Umbilical cord (tissue), 2 donors: ENCODE measurements around the gene CCDC149. TPM values are rescaled to one million over a fixed set of nuclear protein-coding genes. Genes with fewer than 3 reads are reported as not detected.
"Not testable (repeated sequence)": the region's sequence is repeated elsewhere in the genome, so short reads cannot be mapped to it uniquely, and the experiment has no call there.

ENCODE experiments used
- DNase-seq: peaks from one replicate; pipeline ENCODE4 v3.0.0-alpha.2; 2015; ENCODE audit warnings: low spot score
- total RNA-seq: library from RNA; depleted of rRNA; stranded (reverse); fragments of >200 nt; gene quantifications from one replicate; pipeline ENCODE4 v1.2.3, GENCODE V29; 2014; ENCODE audit warnings: low replicate concordance; ENCODE audit not compliant: insufficient read depth

CCDC149 gene
- total RNA-seq, 1 donor from 2014 or later, result 17.8 TPM

DNA sequence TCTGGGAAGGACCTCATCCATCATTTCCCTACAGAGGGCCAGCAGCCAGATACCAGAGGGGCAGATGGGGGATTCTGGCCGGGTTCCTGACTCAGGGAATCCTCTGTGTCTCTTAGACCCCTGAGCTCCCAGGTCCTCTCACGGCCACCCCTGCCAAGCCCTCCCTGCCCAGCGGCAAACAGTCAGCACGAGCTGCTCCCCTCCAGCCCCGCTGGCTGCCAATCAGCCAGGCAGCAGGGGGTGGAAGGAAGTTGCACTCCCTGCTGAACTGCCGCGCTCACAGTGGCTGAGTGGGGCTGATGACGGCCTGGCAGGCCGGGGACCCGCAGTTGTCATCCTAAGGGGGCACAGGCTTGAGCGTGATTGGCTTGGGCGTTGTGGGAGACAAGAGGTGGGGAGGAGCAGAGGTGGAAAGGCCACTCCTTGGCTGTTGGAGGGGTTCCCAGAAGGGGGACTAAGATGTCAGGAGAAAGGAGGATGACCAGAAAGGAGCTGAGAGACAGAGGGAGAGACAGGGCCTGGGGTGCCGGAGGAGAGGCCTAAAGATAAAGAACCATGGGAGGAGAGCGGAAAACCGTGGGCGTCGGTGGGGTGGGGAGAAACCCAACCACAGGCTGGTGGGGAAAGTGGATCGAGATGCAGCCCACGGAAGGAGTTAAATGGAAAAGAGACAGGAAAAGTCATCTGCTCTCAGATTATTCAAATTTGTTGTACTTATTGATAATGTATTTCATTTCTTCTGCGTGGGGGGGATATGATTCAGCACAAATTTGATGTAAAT is 4.4 kb upstream of the CCDC149 start:
- DNase-seq, result no peak

DNA sequence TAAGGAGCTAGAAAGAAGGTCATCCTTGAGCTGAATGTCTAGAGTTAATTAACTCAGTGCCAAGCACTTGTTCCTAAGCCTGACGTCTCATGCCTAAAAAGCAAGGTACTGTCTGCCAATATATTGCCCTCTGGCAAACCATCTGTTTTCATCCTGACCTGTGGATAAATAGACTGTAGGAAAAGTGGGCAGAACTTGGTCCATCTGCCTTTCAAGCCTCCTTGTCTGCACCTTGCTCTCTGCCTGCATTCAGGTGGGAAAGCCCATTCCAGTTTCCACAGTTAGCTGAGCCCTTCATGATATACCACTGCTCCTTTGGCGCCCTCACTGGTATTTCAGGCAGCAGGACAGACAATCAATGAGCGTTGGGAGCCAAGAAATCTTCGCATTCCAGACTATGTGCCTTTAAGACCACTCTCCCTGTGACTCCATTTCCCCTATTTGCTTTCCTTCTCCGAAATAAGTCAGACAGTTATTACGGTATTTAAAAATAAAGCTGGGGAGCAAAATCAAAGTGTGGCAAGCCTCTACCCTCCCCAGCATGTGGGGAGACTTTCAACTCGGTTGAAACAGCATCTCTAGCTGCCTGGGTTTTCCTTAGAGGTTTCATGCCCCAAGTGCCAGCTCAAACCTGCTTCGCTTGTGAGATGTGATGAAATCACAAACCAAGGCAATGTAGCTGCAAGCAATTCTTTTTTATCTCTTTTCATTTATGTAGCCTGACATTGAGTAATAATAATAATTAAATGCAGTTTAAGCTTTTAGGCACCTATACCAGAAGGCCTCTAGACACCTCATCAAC is 2.5 kb upstream of the CCDC149 start:
- no peak for DNase-seq

DNA sequence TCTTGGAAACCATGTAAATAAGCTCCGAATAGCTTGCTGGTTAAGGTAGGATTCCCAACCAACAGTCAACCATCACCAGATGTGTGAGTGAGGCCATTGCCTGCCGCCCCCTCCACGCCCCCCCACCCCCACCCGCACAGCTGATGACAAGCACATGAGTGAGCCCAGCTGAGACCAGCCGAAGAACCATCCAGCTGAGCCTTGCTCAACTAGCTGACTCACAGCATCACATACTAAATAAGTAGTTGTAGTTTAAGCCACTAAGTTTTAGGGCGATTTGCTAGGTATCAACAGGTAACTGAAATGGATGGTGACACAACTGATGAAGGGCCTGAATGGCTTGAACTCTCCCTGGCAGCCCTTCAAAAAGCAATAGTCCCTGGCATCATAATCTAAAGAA is 1.6 kb upstream of the CCDC149 start:
- no peak for DNase-seq

DNA sequence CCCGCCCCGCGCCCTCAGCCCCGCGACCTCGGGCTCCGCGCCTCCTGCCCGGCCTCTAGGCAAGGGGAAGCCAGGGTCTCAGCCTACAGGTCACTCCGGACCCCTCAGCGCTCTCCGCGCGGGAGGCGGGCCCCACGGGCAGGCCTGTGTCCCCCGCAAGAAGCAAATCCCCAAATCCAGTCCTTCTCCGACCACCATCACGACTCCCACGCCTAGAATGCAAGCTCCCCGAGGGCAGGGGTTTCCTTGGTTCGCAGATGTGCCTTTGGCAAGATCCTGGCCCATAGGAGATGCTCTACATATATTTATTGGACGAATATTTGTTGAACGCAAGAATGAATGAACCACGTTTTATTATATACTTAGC is 260 bp upstream of the CCDC149 start:
- DNase-seq, result no peak

DNA sequence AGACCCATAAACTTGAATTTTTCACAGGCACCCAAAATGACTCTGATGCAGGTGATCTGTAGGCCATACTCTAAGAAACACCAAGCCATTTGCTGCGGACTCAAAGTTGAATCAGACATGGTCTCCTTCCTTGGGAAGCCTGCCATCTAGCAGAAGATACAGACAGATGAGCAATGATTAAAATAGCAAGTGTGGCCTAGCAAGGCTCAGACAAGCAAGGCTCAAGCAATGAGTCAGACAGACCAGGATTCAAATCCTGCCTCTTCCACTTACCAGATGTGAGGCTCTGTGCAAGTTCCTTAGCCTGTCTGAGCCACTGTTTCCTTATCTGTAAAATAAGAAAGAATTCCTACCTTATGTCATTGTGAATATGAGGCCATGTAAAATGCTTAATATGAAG is 2.3 kb downstream of the CCDC149 start:
- DNase-seq, result no peak

DNA sequence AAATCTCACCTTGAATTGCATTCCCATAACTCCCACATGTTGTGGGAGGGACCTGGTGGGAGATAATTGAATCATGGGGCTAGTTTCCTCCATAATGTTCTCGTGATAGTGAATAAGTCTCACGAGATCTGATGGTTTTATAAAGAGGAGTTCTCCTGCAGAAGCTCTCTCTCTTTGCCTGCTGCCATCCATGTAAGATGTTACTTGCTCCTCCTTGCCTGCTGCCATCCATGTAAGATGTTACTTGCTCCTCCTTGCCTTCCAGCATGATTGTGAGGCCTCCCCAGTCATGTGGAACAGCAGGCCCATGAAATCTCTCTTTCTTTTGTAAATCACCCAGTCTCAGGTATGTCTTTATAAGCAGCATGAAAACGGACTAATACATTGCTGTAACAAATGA is 3.2 kb downstream of the CCDC149 start:
- not testable (repeated sequence) for DNase-seq

DNA sequence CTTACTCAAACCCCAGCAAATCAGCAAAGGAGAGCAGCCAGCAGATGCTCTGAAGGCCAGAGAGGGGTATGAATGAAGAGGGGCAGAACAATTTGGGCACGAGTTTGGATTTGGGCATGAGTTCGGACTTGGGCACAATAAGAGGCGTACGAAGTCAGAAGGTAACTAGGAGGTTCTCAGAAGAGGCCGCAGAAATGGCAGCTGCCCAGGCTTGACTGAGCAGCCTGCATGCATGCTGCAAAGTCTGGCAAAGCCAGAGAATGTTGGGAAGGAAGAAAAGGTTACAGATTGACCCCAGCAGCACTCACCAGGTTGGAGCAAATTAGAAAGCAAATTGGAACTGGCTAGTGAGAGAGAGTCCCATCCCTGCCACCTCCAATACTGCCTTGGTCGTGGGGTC is 15.2 kb downstream of the CCDC149 start:
- DNase-seq, result no peak

DNA sequence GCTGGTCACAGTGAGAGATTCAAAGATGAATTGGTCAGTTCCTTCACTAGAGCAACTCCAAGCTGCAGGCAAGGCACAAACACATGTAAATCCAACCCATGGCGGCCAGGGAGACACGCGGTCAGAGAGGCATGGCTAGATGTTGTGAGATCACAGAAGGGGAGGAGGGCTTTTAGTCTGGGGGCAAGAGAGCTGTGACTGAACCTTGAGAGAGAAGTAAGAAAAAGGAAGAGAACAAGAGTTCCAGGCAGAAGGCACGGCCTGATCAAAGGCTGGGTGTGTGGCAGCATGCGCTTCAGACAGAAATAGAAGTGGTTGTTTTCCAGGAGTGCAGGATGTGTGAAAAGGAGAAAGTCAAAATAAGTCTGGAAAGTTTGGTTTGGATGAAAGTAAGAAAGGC is 15.9 kb downstream of the CCDC149 start:
- DNase-seq, result no peak

DNA sequence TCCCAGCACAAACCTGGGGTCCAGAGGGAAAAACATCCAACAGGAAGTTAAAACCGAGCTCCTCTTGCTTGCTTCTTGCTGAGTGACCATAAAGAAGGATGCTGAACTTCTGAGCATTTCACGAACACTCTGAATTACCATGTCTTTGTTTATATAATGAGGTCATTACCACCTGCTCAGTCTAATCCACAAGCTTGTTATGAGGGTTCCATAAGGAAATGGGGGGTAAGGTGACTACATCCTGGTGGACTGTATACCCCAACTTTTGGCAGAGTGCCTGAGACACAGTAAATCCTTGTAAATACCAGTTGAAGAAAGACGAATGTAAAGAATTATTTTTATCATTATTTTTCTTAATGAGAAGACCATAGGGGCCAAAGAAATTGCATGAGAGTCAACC is 16.8 kb downstream of the CCDC149 start:
- DNase-seq, result no peak

DNA sequence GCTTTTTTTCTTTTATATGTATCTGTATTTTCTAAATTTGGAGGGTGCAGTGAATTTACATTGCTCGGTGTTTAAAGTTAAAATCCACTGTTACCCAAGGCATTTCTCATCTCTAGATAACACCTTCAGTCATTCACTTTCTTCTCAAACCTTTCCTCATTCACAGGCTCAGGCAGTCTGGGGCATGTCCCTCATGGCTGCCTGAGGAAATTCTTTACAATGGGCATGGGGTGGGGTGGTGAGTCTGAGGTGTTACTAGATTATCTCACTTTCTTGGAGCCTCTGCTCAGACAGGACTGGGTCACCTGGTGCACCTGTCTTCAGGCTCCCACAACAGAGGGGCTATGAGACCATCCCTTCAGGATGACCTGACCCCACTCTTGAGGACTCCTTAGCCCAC is 17.4 kb downstream of the CCDC149 start:
- DNase-seq, result no peak

DNA sequence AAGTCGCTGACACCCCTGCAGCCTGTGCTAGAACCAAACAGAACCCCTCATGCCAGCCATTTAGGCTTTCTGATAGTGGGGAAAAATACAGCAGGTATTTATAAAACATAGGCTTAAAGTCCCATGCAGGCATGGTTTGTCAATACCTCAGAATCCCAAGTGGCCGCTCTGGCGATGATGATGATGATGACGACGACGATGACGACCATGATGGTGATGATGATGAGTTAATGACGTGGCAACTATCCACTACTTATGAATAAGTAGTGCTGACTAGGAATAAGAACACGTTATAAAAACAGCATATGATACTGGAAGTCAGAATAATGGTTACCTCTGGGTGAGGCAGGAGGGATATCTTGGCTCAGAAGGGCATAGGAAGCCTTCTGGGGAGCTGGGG is 18.0 kb downstream of the CCDC149 start:
- no peak for DNase-seq

DNA sequence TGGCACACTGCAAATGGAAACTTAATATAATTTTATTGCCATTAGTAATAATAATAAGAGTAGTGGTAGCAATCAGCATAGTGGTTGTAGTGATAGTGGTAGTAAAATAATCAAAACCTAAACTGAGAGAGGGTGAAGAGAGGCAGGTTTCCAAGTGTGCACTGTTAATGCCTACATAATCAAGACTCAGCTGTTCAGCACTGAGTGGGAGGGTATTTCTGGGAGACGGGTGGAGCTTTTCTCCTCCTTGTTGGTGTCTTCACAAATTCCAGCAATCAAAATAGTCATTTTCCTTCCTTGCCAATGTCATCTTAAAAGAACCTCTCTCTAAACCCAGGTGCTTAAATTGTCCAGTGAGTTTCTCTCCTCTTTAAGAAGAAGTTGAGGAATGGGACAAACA is 18.6 kb downstream of the CCDC149 start:
- no peak for DNase-seq

DNA sequence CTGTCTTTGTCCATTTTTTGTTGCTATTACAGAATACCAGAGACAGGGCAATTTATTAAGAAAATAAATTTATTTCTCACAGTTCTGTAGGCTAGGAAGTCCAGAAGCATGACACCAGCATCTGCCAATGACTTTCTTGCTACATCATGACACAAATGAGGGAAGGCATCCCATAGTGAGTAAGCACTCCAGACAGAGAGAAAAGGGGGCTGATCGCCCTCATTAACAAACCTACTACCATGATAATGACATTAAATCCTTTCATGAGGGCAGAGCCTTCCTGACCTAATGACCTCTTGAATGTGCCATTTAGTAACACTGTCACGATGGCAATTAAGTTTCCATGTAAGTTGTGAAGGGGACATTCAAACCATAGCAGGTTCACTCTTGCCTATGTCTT is 20.1 kb downstream of the CCDC149 start:
- DNase-seq, result no peak

DNA sequence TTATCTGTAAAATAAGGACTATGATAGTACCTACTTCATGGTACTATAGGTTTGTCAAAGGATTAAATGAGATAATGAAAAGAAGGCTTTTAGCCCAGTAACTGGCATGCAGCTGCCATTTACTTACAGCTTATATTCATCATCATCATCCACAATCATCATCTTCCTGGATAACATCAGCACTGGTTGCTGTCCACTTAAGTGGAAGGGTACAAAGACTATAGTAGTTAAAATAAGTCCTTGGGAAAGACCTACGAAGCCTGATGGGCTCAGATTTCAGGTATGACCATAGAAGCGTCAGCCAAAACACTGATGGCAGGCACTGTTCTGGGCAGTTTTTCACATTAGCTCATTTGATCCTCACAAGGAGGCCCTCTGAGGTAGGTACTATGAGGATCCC is 20.6 kb downstream of the CCDC149 start:
- DNase-seq, result no peak

DNA sequence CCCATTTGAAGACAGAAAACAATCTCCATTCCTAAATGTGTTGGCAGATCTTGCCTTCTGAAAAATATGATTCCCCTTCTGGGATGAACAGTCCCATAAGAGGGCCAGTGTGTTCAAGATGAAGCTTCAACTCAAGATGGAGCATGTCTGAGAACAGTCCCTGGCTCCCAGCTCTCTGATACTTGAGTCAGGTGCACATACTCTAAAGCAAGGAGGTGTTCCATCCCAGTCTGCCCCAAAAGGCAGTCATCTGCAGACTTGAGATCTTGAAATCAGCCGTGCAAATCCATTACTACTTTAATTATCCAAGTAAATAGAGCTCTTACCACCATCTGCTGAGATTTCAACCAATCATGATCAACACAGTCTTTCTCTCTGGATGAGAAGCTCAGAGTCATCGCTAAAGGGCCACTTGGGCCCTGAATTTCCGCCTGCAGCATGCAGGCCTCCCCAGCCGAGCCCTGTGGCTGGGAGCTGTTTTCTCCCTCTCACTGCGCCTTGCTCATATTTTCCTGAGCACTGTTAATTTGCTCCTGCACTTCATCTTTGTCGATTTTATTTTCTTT is 22.2 kb downstream of the CCDC149 start:
- DNase-seq, result no peak

DNA sequence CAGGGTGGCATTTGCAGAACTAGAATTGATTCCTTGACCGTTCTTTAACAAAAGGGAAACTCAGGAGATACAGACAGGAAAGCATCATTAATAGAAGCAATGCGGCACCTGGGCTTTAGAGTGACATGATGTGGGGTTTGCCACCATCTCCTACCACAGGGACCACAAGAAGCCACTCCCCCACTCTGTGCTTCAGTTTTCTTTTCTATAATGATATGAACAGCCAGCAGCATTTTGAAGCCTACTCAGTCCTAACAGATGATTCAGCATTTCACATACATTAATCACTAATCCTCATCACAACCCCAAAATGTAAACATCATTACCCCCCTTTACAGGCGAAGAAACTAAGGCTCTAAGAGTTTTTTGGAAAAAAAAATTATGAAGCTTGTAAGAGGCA is 22.9 kb downstream of the CCDC149 start:
- no peak for DNase-seq

DNA sequence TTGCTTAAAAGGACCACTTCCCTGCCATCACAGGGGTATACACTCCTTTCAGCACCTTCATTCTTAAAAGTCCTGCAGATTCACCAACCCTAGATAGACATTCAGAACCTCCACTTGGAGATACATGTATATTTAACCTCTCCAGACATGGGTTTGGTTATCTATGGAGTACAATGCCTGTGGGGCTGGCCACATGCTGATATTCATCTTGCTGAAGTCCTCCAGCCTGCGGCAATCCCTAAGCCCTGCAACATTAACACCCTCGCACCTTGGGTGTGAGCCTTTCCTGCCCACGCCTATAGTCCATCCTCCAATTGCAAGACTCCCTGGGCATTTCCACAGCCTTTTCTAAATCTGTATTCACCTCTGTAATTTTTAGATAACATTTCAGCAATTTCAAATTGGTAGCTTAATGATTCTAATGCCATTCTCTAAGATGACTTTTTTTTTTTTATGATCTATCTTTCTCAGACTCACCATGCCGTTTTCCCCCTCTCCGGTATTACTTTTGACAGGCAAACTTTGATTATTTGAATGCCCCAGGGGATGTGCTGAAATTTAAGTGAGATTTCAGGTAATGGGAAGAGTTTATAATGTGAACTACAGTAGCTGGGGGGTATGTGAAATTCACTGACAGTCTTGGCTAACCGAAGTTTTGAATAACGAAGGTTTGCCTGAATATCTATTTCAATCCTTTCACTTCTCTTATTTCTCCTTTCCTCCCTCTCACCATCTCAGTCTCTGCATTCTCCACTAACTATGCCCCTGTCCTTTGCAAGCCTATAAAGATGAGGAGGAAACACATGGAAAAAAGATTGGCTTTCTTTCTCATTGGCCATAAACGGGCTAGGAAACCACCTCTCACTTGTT is 24.1 kb downstream of the CCDC149 start:
- DNase-seq, result no peak

DNA sequence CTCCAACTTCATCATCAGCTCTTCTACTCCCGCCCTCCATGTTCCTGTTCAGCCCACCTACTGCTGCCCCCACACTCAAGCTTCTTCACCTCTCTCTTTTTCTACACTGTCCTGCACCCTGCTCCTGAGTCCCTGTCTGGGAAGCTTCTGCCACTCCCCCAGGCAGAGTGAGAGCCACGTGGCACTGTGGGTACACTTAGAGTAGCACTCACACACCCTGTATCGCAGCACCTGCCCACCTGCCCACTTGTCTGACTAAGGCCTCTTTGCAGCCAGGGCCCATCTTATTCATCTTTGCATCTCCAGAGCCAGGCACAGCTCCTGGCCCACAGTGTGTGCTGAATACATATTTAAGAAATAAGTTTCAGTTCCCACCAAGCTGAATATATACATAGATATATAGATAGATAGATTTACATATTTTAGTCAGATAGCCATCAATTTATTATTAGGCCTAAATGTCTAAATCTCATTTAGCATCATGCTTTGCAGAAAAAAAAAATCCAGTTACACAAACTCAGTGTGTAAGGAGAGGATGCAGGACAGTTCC is 24.9 kb downstream of the CCDC149 start:
- DNase-seq, result no peak

DNA sequence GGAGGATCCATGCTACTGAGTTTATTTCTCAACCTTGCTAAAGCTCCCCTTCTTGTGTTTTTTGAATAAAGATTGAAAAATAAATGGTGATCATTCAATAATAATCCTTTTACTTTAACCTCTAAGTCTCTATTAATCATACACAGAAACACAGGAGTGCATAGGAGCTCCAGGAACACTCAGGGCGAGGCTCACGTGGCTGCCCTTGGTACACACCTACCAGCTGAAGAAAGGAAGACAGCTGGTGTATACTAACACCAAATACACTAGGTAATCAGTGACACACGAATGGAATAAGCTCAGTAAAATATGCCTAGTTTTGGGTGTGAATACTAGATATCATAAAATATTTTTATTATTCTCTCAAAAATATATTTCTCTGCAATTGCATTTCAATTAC is 26.2 kb downstream of the CCDC149 start:
- no peak for DNase-seq

DNA sequence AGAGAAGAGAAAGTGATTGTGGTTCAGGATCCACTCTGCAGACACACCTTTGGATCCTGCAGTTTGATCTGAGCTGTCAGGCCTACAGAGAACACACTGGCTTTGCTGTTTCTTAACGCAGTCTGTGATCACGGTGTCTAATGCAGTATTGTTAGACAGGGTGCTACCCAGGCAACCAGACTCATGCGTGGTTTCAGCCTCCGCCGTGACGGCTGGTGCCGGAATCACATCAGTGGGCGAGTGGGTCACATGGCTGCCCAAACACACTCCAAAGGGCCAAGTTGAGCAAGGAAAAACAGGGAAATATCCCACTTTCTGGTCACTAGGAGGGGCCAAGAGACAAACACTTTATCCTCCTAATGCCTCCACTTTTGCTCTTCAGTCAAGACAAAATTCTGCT is 27.5 kb downstream of the CCDC149 start:
- no peak for DNase-seq

DNA sequence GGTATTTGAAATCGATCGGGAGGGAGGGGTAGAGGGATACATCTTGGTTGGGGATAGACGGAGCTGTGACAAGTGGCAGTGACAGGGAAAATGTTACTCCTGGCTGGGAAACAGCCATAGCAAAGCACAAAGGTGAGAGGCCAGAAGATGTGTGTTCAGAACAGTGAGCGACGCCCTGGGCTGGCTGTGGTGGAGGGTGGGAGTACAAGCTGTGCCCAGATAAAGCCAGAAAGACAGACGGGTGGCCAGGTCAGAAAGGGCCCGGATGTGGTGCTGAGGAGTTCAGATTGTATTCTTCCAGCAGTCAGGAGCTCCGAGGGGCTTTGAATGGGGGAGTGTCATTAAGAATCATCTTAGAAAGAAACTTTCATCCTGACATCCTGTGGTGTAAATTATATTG is 27.9 kb downstream of the CCDC149 start:
- DNase-seq, result no peak
